WTC11 (cell line): ENCODE data around the gene ATRIP. TPM values are rescaled to one million over a fixed set of nuclear protein-coding genes. Genes with fewer than 3 reads are reported as not detected.

Experiments used
- ATAC-seq: fragments of 200-7000 bp; cut with Tn5 transposase; 2 replicates; pipeline ENCODE4 v1.10.0; 2021; ENCODE audit warnings: mild to moderate bottlenecking, moderate library complexity
- CTCF ChIA-PET: fragments of 300-600 bp; sonication (Branson Sonifier 250); formaldehyde crosslinking; loops from one replicate; lab custom pipeline; 2021; ENCODE audit warnings: antibody characterized with exemption; lab: Charles Lee
- POLR2A ChIA-PET: fragments of 350-600 bp; sonication (Branson Sonifier 250); formaldehyde crosslinking; loops from one replicate; lab custom pipeline; 2021; ENCODE audit warnings: antibody characterized with exemption; lab: Charles Lee
- DNase-seq: peaks from one replicate; pipeline ENCODE4 v3.0.0; 2021; ENCODE audit warnings: low spot score
- H3K27ac Mint-ChIP-seq: 2 replicates; pipeline ENCODE4 v1.8.0; 2021; ENCODE audit warnings: mixed read lengths
- H3K27me3 Mint-ChIP-seq: 2 replicates; pipeline ENCODE4 v1.8.0; 2021; ENCODE audit warnings: low read depth, mild to moderate bottlenecking, moderate library complexity, mixed read lengths
- H3K36me3 Mint-ChIP-seq: 2 replicates; pipeline ENCODE4 v1.8.0; 2021; ENCODE audit warnings: mixed read lengths
- H3K4me1 Mint-ChIP-seq: 2 replicates; pipeline ENCODE4 v1.8.0; 2022; ENCODE audit warnings: mixed read lengths
- H3K4me3 Mint-ChIP-seq: 2 replicates; pipeline ENCODE4 v1.8.0; 2021; ENCODE audit warnings: mild to moderate bottlenecking, moderate library complexity, mixed read lengths
- H3K9me3 Mint-ChIP-seq: 2 replicates; pipeline ENCODE4 v1.8.0; 2021; ENCODE audit warnings: mixed read lengths
- CBFB ChIP-seq: sonication (generic); formaldehyde crosslinking; IDR thresholded peaks from 2 replicates; pipeline ENCODE4 v1.8.1; 2022; ENCODE audit warnings: mild to moderate bottlenecking, low read depth, missing genetic modification reagents
- ELF4 ChIP-seq: sonication (generic); formaldehyde crosslinking; IDR thresholded peaks from 2 replicates; pipeline ENCODE4 v1.8.1; 2022; ENCODE audit warnings: low read depth, mild to moderate bottlenecking, moderate library complexity, missing genetic modification reagents
- FOXJ3 ChIP-seq: sonication (generic); formaldehyde crosslinking; IDR thresholded peaks from 2 replicates; pipeline ENCODE4 v1.9.0; 2021; ENCODE audit warnings: missing genetic modification reagents, mild to moderate bottlenecking, borderline replicate concordance
- GRHL2 ChIP-seq: fragments of 250-450 bp; sonication (Bioruptor Pico); IDR thresholded peaks from 2 replicates; pipeline ENCODE4 v1.8.0; 2022; ENCODE audit warnings: mild to moderate bottlenecking, moderate library complexity; ENCODE audit not compliant: insufficient replicate concordance, severe bottlenecking
- GTF2I ChIP-seq: fragments of 250-450 bp; sonication (Bioruptor Pico); conservative IDR thresholded peaks from 2 replicates; pipeline ENCODE4 v1.4.0; 2021; ENCODE audit warnings: mild to moderate bottlenecking
- IRF2 ChIP-seq: sonication (generic); formaldehyde crosslinking; IDR thresholded peaks from 2 replicates; pipeline ENCODE4 v1.8.0; 2022; ENCODE audit warnings: low read depth, missing genetic modification reagents, borderline replicate concordance
- NFE2L1 ChIP-seq: sonication (generic); formaldehyde crosslinking; IDR thresholded peaks from 2 replicates; pipeline ENCODE4 v1.8.1; 2023; ENCODE audit warnings: missing genetic modification reagents
- NR2C2 ChIP-seq: sonication (generic); formaldehyde crosslinking; IDR thresholded peaks from 2 replicates; pipeline ENCODE4 v1.8.0; 2022; ENCODE audit warnings: mild to moderate bottlenecking, missing genetic modification reagents
- RORB ChIP-seq: fragments of 250-450 bp; sonication (Bioruptor Pico); IDR thresholded peaks from 2 replicates; pipeline ENCODE4 v1.9.0; 2021; ENCODE audit warnings: mild to moderate bottlenecking
- SOX15 ChIP-seq: fragments of 250-450 bp; sonication (Bioruptor Pico); IDR thresholded peaks from 2 replicates; pipeline ENCODE4 v1.9.0; 2021; ENCODE audit warnings: mild to moderate bottlenecking
- SP1 ChIP-seq: sonication (generic); formaldehyde crosslinking; conservative IDR thresholded peaks from 2 replicates; pipeline ENCODE4 v1.8.1; 2022; ENCODE audit warnings: missing genetic modification reagents
- ZNF121 ChIP-seq: sonication (generic); formaldehyde crosslinking; IDR thresholded peaks from 2 replicates; pipeline ENCODE4 v1.8.0; 2023; ENCODE audit warnings: missing genetic modification reagents
- ZNF263 ChIP-seq: sonication (generic); formaldehyde crosslinking; IDR thresholded peaks from 2 replicates; pipeline ENCODE4 v1.8.1; 2022; ENCODE audit warnings: low read depth, mild to moderate bottlenecking, moderate library complexity, missing genetic modification reagents
- ZNF416 ChIP-seq: fragments of 250-450 bp; sonication (Bioruptor Pico); IDR thresholded peaks from 2 replicates; pipeline ENCODE4 v1.9.0; 2021; ENCODE audit warnings: mild to moderate bottlenecking, inconsistent platforms
- ZNF671 ChIP-seq: fragments of 250-450 bp; sonication (Bioruptor Pico); IDR thresholded peaks from 2 replicates; pipeline ENCODE4 v1.8.0; 2021; ENCODE audit warnings: mild to moderate bottlenecking
- total RNA-seq: library from RNA; stranded (reverse); gene quantifications from 3 replicates; pipeline ENCODE4 v1.2.3, GENCODE V29; 2021
- TF ChIP-seq, protein P1 (sequence below): sonication (generic); formaldehyde crosslinking; IDR thresholded peaks from 2 replicates; pipeline ENCODE4 v1.8.1; 2023; ENCODE audit warnings: mild to moderate bottlenecking, moderate library complexity, missing genetic modification reagents
- TF ChIP-seq, protein P2 (sequence below): fragments of 200-600 bp; IDR thresholded peaks from 2 replicates; pipeline ENCODE4 v1.8.0; 2022; ENCODE audit warnings: antibody characterized with exemption
- TF ChIP-seq, protein P3 (sequence below): sonication (generic); formaldehyde crosslinking; IDR thresholded peaks from 2 replicates; pipeline ENCODE4 v1.8.1; 2023; ENCODE audit warnings: mild to moderate bottlenecking, missing genetic modification reagents, moderate library complexity
- TF ChIP-seq, protein P4 (sequence below): sonication (generic); formaldehyde crosslinking; IDR thresholded peaks from 2 replicates; pipeline ENCODE4 v1.8.1; 2023; ENCODE audit warnings: mild to moderate bottlenecking, missing genetic modification reagents, moderate library complexity
- TF ChIP-seq, protein P5 (sequence below): sonication (generic); formaldehyde crosslinking; IDR thresholded peaks from 2 replicates; pipeline ENCODE4 v1.8.0; 2022; ENCODE audit warnings: mild to moderate bottlenecking, missing genetic modification reagents
- TF ChIP-seq, protein P6 (sequence below): fragments of 250-450 bp; sonication (Bioruptor Pico); IDR thresholded peaks from 2 replicates; pipeline ENCODE4 v1.9.0; 2021; ENCODE audit warnings: mild to moderate bottlenecking
- TF ChIP-seq, protein P7 (sequence below): fragments of 250-450 bp; sonication (Bioruptor Pico); conservative IDR thresholded peaks from 2 replicates; pipeline ENCODE4 v1.9.0; 2021; ENCODE audit warnings: mild to moderate bottlenecking
- TF ChIP-seq, protein P8 (sequence below): fragments of 250-450 bp; sonication (Bioruptor Pico); IDR thresholded peaks from 2 replicates; pipeline ENCODE4 v1.9.0; 2021; ENCODE audit warnings: mild to moderate bottlenecking, borderline replicate concordance

ATRIP gene
- total RNA-seq, 1 experiment from 2014 or later: 18.2 TPM

DNA sequence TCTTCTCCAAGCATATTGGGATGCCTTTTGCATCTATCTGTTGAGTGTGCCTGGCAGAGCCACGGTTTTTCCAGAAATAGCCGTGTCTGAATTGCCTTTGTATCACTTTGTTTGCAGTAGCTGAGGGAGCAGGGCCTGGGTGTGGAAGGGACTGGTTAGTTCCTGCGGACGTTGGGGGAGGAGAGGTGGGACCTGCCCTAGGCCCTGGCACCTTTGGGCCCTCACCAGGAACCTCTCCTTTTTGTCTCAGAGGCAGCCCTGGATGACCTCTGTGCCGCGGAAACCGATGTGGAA lies 18.6 kb downstream of the ATRIP start:
- no peak overlapping the region for H3K4me3 Mint-ChIP-seq
- H3K36me3 Mint-ChIP-seq: peaks cover 30% of the 10 kb centered on the region
- H3K9me3 Mint-ChIP-seq: no peaks in the 10 kb centered on the region
- ChIA-PET CTCF (interaction anchor here (0.6 to 3.0 kb wide), 8 partner anchors 8 to 93 kb away, joined by 3 to 23 read pairs (median 6); no protein-coding TSS in a partner anchor), POLR2A (interaction anchor here (2.1 kb wide), 1 partner anchor 19 kb away, joined by 8 read pairs; the partner anchor contains the start of gene ATRIP)
- H3K4me1 Mint-ChIP-seq: peaks cover 21% of the 10 kb centered on the region
- DNase-seq (no peak), ATAC-seq (no peak)
- H3K27ac Mint-ChIP-seq: peak overlapping the region; percentile 97
- TF ChIP-seq, protein P1, sequence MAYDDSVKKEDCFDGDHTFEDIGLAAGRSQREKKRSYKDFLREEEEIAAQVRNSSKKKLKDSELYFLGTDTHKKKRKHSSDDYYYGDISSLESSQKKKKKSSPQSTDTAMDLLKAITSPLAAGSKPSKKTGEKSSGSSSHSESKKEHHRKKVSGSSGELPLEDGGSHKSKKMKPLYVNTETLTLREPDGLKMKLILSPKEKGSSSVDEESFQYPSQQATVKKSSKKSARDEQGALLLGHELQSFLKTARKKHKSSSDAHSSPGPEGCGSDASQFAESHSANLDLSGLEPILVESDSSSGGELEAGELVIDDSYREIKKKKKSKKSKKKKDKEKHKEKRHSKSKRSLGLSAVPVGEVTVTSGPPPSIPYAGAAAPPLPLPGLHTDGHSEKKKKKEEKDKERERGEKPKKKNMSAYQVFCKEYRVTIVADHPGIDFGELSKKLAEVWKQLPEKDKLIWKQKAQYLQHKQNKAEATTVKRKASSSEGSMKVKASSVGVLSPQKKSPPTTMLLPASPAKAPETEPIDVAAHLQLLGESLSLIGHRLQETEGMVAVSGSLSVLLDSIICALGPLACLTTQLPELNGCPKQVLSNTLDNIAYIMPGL (CRISPR knock-in tag): no peak
- TF ChIP-seq NR2C2 (no peak), ZNF416 (CRISPR knock-in tag) (no peak), ZNF121 (CRISPR knock-in tag) (no peak), ELF4 (no peak), CBFB (CRISPR knock-in tag) (no peak), RORB (CRISPR knock-in tag) (no peak), FOXJ3 (CRISPR knock-in tag) (no peak), ZNF263 (CRISPR knock-in tag) (no peak), SP1 (CRISPR knock-in tag) (no peak), SOX15 (CRISPR knock-in tag) (no peak), GTF2I (CRISPR knock-in tag) (no peak)
- TF ChIP-seq, protein P2, sequence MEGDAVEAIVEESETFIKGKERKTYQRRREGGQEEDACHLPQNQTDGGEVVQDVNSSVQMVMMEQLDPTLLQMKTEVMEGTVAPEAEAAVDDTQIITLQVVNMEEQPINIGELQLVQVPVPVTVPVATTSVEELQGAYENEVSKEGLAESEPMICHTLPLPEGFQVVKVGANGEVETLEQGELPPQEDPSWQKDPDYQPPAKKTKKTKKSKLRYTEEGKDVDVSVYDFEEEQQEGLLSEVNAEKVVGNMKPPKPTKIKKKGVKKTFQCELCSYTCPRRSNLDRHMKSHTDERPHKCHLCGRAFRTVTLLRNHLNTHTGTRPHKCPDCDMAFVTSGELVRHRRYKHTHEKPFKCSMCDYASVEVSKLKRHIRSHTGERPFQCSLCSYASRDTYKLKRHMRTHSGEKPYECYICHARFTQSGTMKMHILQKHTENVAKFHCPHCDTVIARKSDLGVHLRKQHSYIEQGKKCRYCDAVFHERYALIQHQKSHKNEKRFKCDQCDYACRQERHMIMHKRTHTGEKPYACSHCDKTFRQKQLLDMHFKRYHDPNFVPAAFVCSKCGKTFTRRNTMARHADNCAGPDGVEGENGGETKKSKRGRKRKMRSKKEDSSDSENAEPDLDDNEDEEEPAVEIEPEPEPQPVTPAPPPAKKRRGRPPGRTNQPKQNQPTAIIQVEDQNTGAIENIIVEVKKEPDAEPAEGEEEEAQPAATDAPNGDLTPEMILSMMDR: no peak
- TF ChIP-seq, protein P3, sequence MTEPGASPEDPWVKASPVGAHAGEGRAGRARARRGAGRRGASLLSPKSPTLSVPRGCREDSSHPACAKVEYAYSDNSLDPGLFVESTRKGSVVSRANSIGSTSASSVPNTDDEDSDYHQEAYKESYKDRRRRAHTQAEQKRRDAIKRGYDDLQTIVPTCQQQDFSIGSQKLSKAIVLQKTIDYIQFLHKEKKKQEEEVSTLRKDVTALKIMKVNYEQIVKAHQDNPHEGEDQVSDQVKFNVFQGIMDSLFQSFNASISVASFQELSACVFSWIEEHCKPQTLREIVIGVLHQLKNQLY (CRISPR knock-in tag): no peak
- TF ChIP-seq, protein P4, sequence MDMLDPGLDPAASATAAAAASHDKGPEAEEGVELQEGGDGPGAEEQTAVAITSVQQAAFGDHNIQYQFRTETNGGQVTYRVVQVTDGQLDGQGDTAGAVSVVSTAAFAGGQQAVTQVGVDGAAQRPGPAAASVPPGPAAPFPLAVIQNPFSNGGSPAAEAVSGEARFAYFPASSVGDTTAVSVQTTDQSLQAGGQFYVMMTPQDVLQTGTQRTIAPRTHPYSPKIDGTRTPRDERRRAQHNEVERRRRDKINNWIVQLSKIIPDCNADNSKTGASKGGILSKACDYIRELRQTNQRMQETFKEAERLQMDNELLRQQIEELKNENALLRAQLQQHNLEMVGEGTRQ (CRISPR knock-in tag): no peak
- TF ChIP-seq, protein P5, sequence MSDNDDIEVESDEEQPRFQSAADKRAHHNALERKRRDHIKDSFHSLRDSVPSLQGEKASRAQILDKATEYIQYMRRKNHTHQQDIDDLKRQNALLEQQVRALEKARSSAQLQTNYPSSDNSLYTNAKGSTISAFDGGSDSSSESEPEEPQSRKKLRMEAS: no peak
- TF ChIP-seq, protein P6, sequence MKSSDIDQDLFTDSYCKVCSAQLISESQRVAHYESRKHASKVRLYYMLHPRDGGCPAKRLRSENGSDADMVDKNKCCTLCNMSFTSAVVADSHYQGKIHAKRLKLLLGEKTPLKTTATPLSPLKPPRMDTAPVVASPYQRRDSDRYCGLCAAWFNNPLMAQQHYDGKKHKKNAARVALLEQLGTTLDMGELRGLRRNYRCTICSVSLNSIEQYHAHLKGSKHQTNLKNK (CRISPR knock-in tag): no peak
- H3K27me3 Mint-ChIP-seq: no peaks in the 10 kb centered on the region

DNA sequence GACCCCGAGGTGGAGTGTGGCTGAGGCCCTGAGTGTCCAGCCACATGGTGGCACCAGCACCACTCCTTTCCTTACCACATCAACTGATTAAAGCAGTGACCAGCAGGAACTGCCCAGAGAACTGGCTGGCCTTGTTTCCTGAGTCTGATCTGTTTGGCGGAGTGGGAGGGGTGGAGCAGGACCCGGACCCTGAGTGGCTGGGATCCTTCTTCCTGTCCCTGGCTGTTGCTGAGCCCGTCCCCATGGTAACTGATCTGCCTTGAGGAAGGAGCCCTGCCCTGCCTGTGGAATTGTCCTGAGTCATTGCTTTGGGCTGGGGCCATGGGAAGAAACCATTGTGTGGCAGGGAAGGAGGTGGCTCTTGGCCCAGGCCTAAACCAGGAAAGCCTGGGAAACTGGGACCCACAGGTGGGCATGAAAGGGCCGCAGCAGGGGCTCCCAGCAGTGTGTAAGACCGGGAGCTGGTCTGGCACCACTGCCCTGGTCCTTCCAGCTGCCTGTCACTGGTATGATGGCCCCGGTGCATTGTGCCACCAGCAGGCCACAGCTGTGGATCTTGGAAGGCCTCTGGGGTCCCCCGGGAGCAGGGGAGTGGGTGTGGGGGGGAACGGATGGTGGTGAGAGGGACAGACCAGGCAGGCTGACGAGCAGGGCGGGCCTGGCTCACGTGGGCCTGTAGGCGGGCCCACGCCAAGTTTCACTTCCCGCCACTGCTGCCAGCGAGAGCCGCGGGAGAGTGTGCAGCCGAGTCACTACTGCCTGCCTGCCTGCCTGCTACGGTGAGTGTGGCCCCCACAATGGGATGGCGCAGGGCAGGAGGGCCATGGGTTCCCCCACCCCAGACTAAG lies 19.2 kb downstream of the ATRIP start:
- peaks cover 21% of the 10 kb centered on the region for H3K4me1 Mint-ChIP-seq
- ChIA-PET POLR2A (interaction anchor here (0.9 to 2.1 kb wide), 3 partner anchors 19 to 82 kb away, joined by 3 to 8 read pairs (median 7); partner anchors contain the start of gene ATRIP), CTCF (interaction anchor here (0.8 to 3.0 kb wide), 7 partner anchors 7 to 91 kb away, joined by 5 to 23 read pairs (median 11); partner anchors contain the start of gene PFKFB4)
- DNase-seq: peak; percentile 92
- H3K36me3 Mint-ChIP-seq: peaks cover 25% of the 10 kb centered on the region
- no peaks in the 10 kb centered on the region for H3K9me3 Mint-ChIP-seq
- H3K27me3 Mint-ChIP-seq: no peaks in the 10 kb centered on the region
- H3K4me3 Mint-ChIP-seq: peak overlapping the region; percentile 7
- ATAC-seq: peak; percentile 94
- peak overlapping the region; percentile 97 for H3K27ac Mint-ChIP-seq
- TF ChIP-seq, protein P7, sequence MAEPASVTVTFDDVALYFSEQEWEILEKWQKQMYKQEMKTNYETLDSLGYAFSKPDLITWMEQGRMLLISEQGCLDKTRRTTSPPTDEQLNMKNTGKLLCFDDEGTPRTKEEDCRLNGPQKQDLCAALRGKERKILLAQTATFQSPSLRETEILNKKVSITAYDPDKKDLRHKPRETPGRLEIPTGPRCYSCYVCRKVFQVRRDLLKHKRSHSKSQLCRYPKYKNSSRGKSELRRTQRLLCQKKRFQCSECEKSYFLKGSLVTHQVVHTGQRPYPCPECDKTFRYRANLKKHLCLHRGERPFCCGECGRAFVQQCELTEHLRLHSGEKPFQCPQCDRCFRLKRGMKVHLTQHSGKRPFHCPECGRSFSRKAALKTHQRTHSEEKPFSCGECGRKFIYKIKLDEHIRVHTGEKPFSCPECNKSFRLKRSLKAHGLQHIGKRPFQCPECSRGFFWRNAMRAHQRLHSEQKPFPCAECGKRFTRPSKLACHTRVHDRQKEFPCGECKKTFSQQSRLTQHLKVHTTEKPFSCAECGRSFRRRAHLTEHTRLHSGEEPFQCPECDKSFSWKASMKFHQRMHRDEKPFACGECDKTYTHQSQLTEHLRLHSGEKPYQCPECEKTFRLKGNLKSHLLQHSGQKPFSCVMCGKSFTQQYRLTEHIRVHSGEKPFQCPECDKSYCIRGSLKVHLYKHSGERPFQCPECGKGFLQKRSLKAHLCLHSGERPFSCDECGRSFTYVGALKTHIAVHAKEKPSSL (CRISPR knock-in tag): no peak
- TF ChIP-seq IRF2 (CRISPR knock-in tag): no peak
- no peak for TF ChIP-seq GRHL2 (CRISPR knock-in tag)
- TF ChIP-seq ZNF671 (CRISPR knock-in tag): no peak
- TF ChIP-seq NFE2L1: peak; percentile 99
- TF ChIP-seq, protein P8, sequence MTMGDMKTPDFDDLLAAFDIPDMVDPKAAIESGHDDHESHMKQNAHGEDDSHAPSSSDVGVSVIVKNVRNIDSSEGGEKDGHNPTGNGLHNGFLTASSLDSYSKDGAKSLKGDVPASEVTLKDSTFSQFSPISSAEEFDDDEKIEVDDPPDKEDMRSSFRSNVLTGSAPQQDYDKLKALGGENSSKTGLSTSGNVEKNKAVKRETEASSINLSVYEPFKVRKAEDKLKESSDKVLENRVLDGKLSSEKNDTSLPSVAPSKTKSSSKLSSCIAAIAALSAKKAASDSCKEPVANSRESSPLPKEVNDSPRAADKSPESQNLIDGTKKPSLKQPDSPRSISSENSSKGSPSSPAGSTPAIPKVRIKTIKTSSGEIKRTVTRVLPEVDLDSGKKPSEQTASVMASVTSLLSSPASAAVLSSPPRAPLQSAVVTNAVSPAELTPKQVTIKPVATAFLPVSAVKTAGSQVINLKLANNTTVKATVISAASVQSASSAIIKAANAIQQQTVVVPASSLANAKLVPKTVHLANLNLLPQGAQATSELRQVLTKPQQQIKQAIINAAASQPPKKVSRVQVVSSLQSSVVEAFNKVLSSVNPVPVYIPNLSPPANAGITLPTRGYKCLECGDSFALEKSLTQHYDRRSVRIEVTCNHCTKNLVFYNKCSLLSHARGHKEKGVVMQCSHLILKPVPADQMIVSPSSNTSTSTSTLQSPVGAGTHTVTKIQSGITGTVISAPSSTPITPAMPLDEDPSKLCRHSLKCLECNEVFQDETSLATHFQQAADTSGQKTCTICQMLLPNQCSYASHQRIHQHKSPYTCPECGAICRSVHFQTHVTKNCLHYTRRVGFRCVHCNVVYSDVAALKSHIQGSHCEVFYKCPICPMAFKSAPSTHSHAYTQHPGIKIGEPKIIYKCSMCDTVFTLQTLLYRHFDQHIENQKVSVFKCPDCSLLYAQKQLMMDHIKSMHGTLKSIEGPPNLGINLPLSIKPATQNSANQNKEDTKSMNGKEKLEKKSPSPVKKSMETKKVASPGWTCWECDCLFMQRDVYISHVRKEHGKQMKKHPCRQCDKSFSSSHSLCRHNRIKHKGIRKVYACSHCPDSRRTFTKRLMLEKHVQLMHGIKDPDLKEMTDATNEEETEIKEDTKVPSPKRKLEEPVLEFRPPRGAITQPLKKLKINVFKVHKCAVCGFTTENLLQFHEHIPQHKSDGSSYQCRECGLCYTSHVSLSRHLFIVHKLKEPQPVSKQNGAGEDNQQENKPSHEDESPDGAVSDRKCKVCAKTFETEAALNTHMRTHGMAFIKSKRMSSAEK: peak; percentile 23; the same call in 1 of the 2 replicates
